Activated CD4-positive, CD25-positive, alpha-beta regulatory T cell (primary cell): ENCODE measurements around the gene IGF2R.
"Not testable (repeated sequence)": the region's sequence is repeated elsewhere in the genome, so short reads cannot be mapped to it uniquely, and the experiment has no call there.

Experiments used
- DNase-seq, 4 experiments: peaks; one replicate each; lab custom pipeline; 2025; lab: John Stamatoyannopoulos, UW

The IGF2R gene

DNA sequence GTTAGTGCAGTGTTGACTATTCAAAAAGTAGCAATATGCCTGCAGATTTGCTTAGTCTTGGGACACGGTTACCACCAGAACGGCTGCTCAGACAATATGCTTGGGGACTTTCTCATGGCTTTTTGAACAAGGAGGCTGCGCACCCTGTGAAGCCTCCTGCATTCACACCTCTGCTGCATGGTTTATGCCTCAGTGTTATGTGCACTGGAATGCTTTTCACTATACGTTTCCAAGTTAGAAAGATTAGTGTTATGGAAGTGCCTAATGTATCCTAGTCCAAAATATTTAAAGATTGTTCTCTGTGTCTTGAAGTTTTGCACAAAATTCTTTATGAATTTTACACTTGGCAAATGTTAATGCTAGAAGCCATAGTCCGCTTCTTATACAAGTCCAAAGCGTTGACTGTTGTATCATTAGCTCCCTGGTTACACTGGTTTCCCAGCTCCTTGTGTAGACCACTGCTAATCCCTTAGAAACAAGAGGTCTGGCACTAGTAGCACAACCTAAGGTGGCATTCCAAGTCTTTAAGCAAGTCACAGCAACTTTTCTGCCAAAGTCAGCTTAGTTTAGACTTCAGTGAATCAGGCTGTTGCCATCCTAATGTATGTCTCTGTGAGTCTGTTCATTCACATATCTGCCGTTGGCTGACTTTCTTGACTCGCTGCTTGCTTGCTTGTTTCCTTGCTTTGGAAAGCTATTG lies 126.4 kb downstream of the IGF2R start:
- DNase-seq, result no peak

- no peak for DNase-seq
These were observed 132.7 kb downstream of the IGF2R start for GRCh38 chr6:160101277-160102205.

DNA sequence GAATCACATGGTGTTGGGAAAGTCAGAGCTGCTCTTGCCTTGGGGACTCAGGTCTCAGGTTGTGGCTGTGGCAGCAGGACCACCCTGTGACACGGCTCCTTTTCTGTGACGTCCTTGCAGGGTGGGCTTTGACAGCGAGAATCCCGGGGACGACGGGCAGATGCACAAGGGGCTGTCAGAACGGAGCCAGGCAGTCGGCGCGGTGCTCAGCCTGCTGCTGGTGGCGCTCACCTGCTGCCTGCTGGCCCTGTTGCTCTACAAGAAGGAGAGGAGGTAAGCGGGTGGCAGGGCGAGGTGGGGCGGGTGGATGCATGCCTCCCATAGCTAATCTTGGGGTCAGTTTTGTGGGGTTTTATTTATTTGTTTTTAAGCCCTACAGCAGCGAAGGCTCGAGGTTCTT lies 133.5 kb downstream of the IGF2R start:
- no peak for DNase-seq

DNA sequence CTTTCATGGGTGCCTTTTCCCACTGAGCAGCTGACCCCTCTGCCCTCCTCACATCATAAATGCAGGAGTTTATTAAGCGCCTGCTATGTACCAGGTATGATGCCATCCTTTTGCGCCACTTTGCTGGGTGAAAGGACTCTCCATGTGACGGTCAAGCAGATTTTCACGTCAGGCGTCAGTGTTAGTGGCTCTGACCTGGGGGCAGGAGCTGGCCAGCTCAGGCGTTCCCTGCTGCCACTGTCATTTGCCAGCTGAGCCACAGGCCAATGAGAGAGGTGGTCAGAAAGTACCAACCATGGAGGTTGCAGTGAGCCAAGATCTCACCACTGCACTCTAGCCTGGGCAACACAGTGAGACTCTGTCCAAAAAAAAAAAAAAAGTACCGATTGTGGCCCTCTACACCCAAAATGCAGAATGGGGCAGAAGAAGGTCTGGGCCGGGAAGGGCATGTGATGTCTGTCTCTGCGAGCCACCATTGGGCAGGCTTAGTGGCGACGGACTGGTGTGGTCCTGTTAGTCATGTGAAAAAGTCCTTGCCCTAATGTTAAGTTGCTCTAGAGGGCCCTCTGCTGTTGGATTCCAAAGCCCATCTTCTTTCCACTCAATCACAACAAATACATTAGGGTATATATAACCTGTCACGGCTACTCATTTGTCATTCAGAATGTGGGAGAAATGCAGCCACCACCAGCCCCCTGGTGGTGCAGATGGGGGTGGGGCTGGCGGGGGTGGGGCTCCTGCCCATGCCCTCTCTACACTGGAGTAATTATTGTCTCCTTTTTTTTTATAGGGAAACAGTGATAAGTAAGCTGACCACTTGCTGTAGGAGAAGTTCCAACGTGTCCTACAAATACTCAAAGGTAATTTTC lies 134.3 kb downstream of the IGF2R start:
- DNase-seq, result no peak

GRCh38 chr6:160103825-160104100 lies 134.9 kb downstream of the IGF2R start:
- DNase-seq, result no peak

DNA sequence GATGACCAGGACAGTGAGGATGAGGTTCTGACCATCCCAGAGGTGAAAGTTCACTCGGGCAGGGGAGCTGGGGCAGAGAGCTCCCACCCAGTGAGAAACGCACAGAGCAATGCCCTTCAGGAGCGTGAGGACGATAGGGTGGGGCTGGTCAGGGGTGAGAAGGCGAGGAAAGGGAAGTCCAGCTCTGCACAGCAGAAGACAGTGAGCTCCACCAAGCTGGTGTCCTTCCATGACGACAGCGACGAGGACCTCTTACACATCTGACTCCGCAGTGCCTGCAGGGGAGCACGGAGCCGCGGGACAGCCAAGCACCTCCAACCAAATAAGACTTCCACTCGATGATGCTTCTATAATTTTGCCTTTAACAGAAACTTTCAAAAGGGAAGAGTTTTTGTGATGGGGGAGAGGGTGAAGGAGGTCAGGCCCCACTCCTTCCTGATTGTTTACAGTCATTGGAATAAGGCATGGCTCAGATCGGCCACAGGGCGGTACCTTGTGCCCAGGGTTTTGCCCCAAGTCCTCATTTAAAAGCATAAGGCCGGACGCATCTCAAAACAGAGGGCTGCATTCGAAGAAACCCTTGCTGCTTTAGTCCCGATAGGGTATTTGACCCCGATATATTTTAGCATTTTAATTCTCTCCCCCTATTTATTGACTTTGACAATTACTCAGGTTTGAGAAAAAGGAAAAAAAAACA lies 136.1 kb downstream of the IGF2R start:
- no peak for DNase-seq

GRCh38 chr6:160106010-160106409 lies 137.1 kb downstream of the IGF2R start:
- no peak for DNase-seq

- DNase-seq, result no peak
These were observed 137.8 kb downstream of the IGF2R start for GRCh38 chr6:160106701-160107100.

- DNase-seq, result no peak
These were observed 139.2 kb downstream of the IGF2R start for GRCh38 chr6:160108077-160108476.

GRCh38 chr6:160110586-160111123 lies 141.8 kb downstream of the IGF2R start:
- no peak for DNase-seq

DNA sequence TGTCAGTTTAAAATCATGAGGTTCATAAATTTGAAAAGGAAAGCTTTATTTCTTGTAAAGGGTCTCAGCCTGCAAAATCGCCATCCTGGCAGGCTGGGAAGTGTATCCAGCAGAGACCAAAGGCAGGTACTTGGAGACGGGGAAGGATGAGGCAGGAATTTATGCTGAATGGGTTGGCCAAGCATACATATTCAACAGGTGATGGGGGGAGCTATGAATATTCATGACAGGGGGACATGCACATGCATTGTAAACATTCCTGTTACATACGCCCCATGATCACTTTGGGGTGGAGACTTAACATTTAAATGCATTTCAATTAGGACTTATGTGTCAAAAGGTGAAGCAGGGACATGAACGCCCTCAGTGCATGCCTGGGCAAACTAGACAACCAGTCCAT lies 142.9 kb downstream of the IGF2R start:
- DNase-seq, result no peak

GRCh38 chr6:160112628-160113299 lies 143.9 kb downstream of the IGF2R start:
- no peak for DNase-seq

GRCh38 chr6:160114536-160114935 lies 145.7 kb downstream of the IGF2R start:
- DNase-seq, result not testable (repeated sequence)

- DNase-seq, result no peak
These were observed 146.5 kb downstream of the IGF2R start for GRCh38 chr6:160115421-160115820.

GRCh38 chr6:160116411-160116810 lies 147.5 kb downstream of the IGF2R start:
- no peak for DNase-seq

- DNase-seq, result no peak
These were observed 148.3 kb downstream of the IGF2R start for GRCh38 chr6:160117137-160117536.

DNA sequence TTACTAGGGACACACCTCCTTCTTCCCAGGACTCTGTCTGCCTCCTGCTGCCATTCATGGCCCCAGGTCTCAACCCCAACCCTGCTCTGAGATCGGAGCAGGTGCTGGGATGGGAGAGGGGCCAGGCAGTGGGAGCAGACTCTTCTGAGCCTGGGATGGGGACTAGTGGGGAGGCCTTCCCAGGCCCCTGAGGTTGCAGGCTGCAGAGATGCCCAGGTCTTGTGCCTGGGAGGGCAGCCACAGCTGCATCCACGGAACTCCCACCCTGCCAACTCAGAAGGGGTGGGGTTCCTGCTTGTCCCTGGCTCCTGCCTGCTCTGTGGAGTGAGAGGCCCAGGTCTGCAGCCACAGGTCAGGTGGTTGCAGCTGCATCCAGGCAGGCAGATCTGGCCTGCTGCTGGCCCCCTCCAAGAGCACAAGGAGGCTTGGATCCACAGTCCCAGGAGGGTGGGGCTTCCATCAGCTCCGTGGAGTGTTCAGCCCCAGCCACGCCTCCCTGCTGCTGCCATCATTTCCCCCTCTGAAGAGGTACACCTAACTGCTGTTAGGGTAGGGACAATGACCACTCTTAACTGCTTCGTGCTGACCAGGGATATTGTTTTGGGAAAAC lies 149.8 kb downstream of the IGF2R start:
- DNase-seq, result no peak

DNA sequence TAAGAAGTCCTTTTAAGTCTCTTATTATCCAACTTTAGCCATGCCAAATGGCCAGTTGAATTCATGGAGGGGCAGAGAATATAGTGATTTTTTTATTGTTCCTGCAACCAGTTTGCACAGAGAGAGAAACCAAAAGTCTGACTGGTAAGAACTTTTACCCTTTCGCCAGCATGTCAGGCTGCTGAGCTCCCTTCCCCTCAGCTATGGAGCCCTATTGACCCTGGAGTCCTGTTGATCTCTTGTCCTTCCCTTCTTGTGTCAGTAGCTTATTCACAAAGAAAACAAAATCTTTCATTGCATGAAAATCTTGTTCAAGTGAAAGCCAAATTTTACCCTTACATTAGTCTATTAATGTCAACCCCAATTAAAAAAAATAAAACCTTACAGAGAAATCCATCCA lies 151.2 kb downstream of the IGF2R start:
- no peak for DNase-seq

GRCh38 chr6:160121558-160121957 lies 152.7 kb downstream of the IGF2R start, which contains the start of gene SLC22A1:
TSS of gene SLC22A1 (plus strand) at chr6:160121815. CDS start at chr6:160121936, 121 bp downstream.
- DNase-seq, result no peak

DNA sequence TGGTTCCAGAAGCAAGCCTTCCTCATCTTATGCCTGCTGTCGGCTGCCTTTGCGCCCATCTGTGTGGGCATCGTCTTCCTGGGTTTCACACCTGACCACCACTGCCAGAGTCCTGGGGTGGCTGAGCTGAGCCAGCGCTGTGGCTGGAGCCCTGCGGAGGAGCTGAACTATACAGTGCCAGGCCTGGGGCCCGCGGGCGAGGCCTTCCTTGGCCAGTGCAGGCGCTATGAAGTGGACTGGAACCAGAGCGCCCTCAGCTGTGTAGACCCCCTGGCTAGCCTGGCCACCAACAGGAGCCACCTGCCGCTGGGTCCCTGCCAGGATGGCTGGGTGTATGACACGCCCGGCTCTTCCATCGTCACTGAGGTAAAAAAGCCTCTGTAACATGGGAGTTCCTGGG lies 153.1 kb downstream of the IGF2R start:
- no peak for DNase-seq

DNA sequence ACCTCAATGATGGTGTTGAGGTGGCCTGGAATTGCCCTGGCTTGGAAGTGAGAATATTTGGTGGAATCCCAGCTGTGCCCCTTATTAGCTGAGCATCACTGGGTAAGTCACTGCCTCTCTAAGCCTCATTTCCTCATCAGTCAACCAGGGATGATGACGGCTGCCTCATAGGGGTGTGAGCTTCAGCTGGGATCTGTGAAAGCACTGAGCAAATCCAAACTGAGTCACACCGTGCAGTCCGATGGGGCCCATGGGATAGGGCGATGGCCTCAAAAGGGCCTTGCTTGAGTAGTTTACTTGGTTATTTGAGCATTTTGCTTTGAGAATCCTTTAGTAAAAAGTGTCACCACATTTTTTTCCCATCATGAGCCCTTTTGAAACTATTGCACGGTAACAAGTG lies 153.9 kb downstream of the IGF2R start:
- no peak for DNase-seq
